Panc1 (cell line): Measurements from ENCODE around the gene HPRT1. TPM values are rescaled to one million over a fixed set of nuclear protein-coding genes. Genes with fewer than 3 reads are reported as not detected.

ENCODE experiments used
- ATAC-seq: fragments of 200-7000 bp; cut with Tn5 transposase; 2 replicates; pipeline ENCODE4 v1.9.1; 2020; ENCODE audit warnings: mild to moderate bottlenecking, moderate library complexity
- BruUV-seq: library from RNA; stranded (reverse); fragments of 400-500 nt; replicated peaks from 2 replicates; lab custom pipeline; 2021; lab: Mats Ljungman, UMichigan
- CTCF ChIA-PET: fragments of 300-600 bp; sonication (Branson Sonifier 250); formaldehyde crosslinking; loops from one replicate; lab custom pipeline; 2022; ENCODE audit warnings: antibody characterized with exemption; lab: Charles Lee
- POLR2A ChIA-PET: fragments of 300-600 bp; sonication (Branson Sonifier 250); formaldehyde crosslinking; loops from one replicate; lab custom pipeline; 2022; ENCODE audit warnings: antibody characterized with exemption; lab: Charles Lee
- DNase-seq: peaks from one replicate; pipeline ENCODE4 v3.0.0-alpha.2; 2010; ENCODE audit warnings: low read depth, low spot score
- H3K27ac ChIP-seq: 2 replicates; pipeline ENCODE4 v1.5.1; 2011; ENCODE audit warnings: mild to moderate bottlenecking, low read length, inconsistent platforms
- H3K27me3 ChIP-seq: fragments of 200-500 bp; sonication (Bioruptor generic); 2 replicates; pipeline ENCODE4 v1.6.0; 2014; ENCODE audit warnings: low read length, inconsistent platforms; ENCODE audit not compliant: control insufficient read depth, insufficient read depth
- H3K36me3 ChIP-seq: fragments of 200-500 bp; sonication (Bioruptor generic); 2 replicates; pipeline ENCODE4 v1.5.1; 2014; ENCODE audit warnings: inconsistent platforms, mild to moderate bottlenecking, low read length, moderate library complexity; ENCODE audit not compliant: control insufficient read depth, insufficient read depth
- H3K4me1 ChIP-seq: 2 replicates; pipeline ENCODE4 v1.5.1; 2011; ENCODE audit warnings: inconsistent platforms, mild to moderate bottlenecking, low read length, moderate library complexity; ENCODE audit not compliant: control insufficient read depth, insufficient read depth
- H3K4me3 ChIP-seq, 2 experiments: 2 replicates each; pipeline ENCODE4 v1.5.1; 2011 to 2012; ENCODE audit warnings: low read depth in 2 of 2, low read length in 2 of 2, mild to moderate bottlenecking in 2 of 2, inconsistent platforms in 1 of 2, moderate library complexity in 1 of 2
- H3K9me3 ChIP-seq: fragments of 200-500 bp; sonication (Bioruptor generic); 2 replicates; pipeline ENCODE4 v1.5.1; 2014; ENCODE audit warnings: low read depth, mild to moderate bottlenecking, inconsistent platforms, low read length, moderate library complexity; ENCODE audit not compliant: control insufficient read depth, insufficient read depth
- CTCF ChIP-seq: fragments of 450-650 bp; IDR thresholded peaks from 2 replicates; pipeline ENCODE4 v1.5.1; 2017; ENCODE audit warnings: mild to moderate bottlenecking
- POLR2AphosphoS5 ChIP-seq: IDR thresholded peaks from 2 replicates; pipeline ENCODE4 v1.6.1; 2012; ENCODE audit warnings: mild to moderate bottlenecking, low read depth, low read length, moderate library complexity
- REST ChIP-seq, 2 experiments: IDR thresholded peaks; 2 replicates each; pipeline ENCODE4 v1.6.1; 2011 to 2012; ENCODE audit warnings: low read depth in 2 of 2, control low read depth in 1 of 2, low read length in 1 of 2, mild to moderate bottlenecking in 1 of 2, moderate library complexity in 1 of 2; ENCODE audit not compliant: insufficient read depth in 1 of 2
- SIN3A ChIP-seq: IDR thresholded peaks from 2 replicates; pipeline ENCODE4 v1.6.1; 2012; ENCODE audit warnings: low read depth, mild to moderate bottlenecking, low read length, moderate library complexity, borderline replicate concordance; ENCODE audit not compliant: insufficient read depth
- TCF7L2 ChIP-seq: IDR thresholded peaks from 2 replicates; pipeline ENCODE4 v1.6.1; 2011; ENCODE audit warnings: mild to moderate bottlenecking, low read depth, low read length, inconsistent platforms
- in situ Hi-C: cut with HindIII; loops from 2 replicates; pipeline ENCODE4 v1.10.0; 2016; ENCODE audit warnings: low sequenced_read_pairs, low pct_unique_long_range_greater_than_20kb
- intact Hi-C: fragments of 100-400 bp; cut with micrococcal nuclease; formaldehyde crosslinking; loops from one replicate; pipeline ENCODE4 v1.10.0; 2022; ENCODE audit not compliant: unreplicated experiment
- total RNA-seq: library from RNA; stranded (reverse); gene quantifications from one replicate; pipeline ENCODE4 v1.2.1, GENCODE V29; 2021; ENCODE audit not compliant: unreplicated experiment

HPRT1 gene
- total RNA-seq, 1 experiment from 2014 or later = 77.1 TPM

GRCh38 chrX:134545510-134545909, 85.5 kb downstream of the HPRT1 start:
- Histone ChIP-seq H3K4me1 (peaks cover 13% of the 10 kb centered on the region), H3K27me3 (no peaks in the 10 kb centered on the region), H3K36me3 (no peaks in the 10 kb centered on the region; the same call in 1 of the 2 replicates), H3K9me3 (no peaks in the 10 kb centered on the region), H3K4me3 (no peak overlapping the region), H3K27ac (no peak overlapping the region)
- ATAC-seq = no peak
- in situ Hi-C loops (no loop called here), intact Hi-C loops (no loop called here)
- no peak for DNase-seq
- no TSS peak for BruUV-seq
- TF ChIP-seq REST (IDR thresholded peaks at IDR 0.05; ENCODE audit: insufficient read depth in 1 of 2, low read depth in 2 of 2, low read length in 1 of 2) (no peak), POLR2AphosphoS5 (no peak), SIN3A (no peak), CTCF (no peak), TCF7L2 (no peak)
- ChIA-PET CTCF (interaction anchor here (0.7 kb wide), 1 partner anchor 267 kb away, joined by 3 read pairs; no protein-coding TSS in a partner anchor), POLR2A (no interaction called here)

- Histone ChIP-seq H3K27ac (no peak overlapping the region), H3K4me3 (peak overlapping the region in 1 of 2 experiments; percentile 83; a peak in 1 of 4 replicates), H3K27me3 (no peaks in the 10 kb centered on the region), H3K9me3 (no peaks in the 10 kb centered on the region), H3K36me3 (no peaks in the 10 kb centered on the region; the same call in 1 of the 2 replicates), H3K4me1 (peaks cover 17% of the 10 kb centered on the region)
- in situ Hi-C loops = no loop called here
- ATAC-seq (no peak), DNase-seq (no peak)
- no TSS peak for BruUV-seq
- TF ChIP-seq REST (IDR thresholded peaks at IDR 0.05; ENCODE audit: insufficient read depth in 1 of 2, low read depth in 2 of 2, low read length in 1 of 2) = no peak
- no peak for TF ChIP-seq SIN3A
- TF ChIP-seq CTCF = no peak
- TF ChIP-seq TCF7L2 = no peak
- CTCF ChIA-PET = no interaction called here
- POLR2A ChIA-PET = no interaction called here
- intact Hi-C loops = no loop called here
These were observed 86.2 kb downstream of the HPRT1 start for GRCh38 chrX:134546187-134546586.
